GM18511 (cell line): ENCODE measurements around the gene MGRN1.
"Not testable (repeated sequence)": the region's sequence is repeated elsewhere in the genome, so short reads cannot be mapped to it uniquely, and the experiment has no call there.

ENCODE experiments used
- ATAC-seq: cut with Tn5 transposase; IDR thresholded peaks from one replicate; pipeline ENCODE4 v1.9.1; 2021; ENCODE audit warnings: mild to moderate bottlenecking, moderate library complexity; ENCODE audit not compliant: unreplicated experiment

Gene MGRN1

DNA sequence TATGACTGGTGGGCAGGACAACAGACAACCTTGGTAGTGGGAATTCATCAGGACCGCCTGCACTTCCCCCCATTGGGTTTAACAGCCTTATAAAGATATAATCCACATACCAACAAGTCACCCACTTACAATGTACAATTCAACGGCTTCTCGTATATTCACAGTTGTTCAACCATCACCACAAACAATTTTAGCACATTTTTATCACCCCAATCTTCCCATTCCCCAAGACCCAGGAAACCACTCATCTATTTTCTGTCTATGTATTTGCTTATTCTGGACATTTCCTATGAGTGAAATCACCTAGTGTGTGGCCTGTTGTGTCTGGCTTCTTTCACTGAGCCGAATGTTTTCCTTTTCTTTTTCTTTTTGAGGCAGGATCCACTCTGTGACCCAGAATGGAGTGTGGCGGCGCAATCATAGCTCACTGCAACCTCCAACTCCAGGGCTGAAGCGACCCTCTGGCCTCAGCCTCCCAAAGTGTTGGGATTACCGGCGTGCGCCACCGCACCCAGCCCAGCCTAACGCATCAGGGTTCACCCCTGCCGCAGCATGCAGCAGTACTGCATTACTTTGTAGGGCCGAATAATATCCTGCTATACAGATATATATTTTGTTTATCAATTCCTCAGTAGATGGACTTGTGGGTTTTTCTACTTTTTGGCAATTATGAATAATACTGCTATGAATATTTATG, 98.6 kb downstream of the MGRN1 start:
- no peak for ATAC-seq

GRCh38 chr16:4724661-4725270, 100.1 kb downstream of the MGRN1 start:
- no peak for ATAC-seq

DNA sequence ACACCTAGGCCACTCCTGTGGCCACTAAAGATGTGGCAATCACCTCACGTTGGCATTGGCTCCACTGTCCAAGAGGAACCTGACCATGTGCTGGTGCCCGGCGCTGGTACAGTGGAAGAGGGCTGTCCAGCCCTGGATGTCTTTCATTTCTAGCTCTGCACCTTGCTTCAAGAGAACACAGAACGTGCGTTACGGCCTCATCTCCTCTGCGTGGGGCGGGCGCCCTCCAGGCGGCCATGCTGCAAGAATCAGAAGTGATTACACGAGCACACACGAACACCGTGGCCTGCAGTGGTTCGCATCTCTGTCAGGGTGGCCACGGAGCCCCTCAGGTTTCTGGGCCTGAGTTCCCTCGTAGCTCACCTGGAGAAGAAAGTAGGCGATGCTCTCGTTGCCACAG, 102.0 kb downstream of the MGRN1 start:
- ATAC-seq, result no peak

- no peak for ATAC-seq
Measured at GRCh38 chr16:4728676-4729075, 104.0 kb downstream of the MGRN1 start.

DNA sequence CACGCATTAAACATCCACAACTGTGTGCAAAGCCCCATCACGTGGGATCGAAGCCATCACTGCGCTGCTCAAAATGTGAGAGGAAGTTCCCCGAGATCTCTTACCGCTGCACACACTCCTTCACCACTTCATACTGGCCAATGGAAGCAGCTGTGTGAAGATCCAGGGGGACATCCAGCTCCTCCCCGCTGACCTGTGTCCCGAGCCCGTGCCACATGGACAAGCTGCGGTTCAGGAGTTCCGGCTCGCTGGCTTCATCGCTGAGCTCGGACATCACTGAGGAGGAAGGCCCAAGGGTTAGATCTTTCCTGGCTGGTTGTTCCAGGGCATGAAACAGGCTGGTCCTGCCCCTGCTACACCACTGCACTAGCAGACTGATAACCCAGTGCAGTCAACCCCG, 105.2 kb downstream of the MGRN1 start:
- no peak for ATAC-seq

DNA sequence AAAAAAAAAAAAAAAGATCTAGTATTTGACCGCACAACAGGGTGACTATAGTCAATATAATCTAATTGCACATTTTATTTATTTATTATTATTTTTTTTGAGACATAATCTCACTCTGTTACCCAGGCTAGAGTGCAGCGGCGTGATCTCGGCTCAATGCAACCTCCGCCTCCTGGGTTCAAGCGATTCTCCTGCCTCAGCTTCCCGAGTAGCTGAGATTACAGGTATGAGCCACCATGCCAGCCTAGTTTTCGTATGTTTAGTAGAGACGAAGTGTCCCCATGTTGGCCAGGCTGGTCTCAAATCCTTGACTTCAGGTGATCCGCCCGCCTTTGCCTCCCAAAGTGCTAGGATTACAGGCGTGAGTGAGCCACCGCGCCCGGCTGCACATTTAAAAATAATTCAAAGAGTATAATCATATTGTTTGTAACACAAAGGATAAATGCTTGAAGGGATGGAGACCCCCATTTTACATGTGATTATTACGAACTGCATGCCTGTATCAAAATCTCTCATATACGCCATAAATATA, 108.7 kb downstream of the MGRN1 start:
- no peak for ATAC-seq

GRCh38 chr16:4733747-4734062, 109.1 kb downstream of the MGRN1 start:
- peak; percentile 15 for ATAC-seq

DNA sequence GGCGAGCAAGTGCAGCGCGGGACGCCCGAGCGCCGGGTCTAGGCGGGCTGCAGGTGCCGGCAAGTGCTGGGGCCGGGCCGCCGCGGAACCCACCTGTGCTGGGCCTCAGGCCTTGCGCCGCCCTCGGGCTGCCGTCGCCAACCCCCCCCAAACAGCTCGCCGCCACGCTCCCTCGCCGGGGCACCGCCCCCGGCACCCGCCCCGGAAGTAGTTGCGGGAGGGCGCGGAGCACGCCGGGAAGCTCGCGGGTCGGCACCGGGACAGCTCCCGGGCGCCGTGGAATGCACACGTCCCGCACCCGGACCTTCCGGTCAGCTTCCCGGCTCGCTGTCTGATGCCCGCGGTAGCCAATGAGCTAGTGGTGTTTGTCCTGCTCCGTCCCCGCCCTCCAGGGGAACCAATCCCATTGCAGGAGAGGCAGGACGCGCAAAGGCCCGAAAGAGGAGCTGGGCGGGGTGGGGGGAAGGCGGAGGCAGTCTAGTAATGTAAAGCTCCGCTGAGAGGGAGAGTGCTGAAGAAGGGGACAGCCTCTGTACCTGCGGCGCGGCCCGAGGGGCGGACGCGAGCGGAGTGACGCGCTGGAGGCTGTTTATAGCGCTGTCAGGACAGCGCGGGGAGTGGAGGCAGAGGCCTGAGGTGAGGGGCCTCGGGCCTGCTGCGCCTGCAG, 109.6 kb downstream of the MGRN1 start, which contains the start of the genes ANKS3 and DNAAF8:
ANKS3 (minus strand) TSS at position 209 of the 667 bp plus-strand sequence. CDS start 4,122 bp downstream, outside the sequence.
DNAAF8 (plus strand) TSS at position 475 of the 667 bp plus-strand sequence. CDS start 1,978 bp downstream, outside the sequence.
- ATAC-seq, result peak; percentile 84

DNA sequence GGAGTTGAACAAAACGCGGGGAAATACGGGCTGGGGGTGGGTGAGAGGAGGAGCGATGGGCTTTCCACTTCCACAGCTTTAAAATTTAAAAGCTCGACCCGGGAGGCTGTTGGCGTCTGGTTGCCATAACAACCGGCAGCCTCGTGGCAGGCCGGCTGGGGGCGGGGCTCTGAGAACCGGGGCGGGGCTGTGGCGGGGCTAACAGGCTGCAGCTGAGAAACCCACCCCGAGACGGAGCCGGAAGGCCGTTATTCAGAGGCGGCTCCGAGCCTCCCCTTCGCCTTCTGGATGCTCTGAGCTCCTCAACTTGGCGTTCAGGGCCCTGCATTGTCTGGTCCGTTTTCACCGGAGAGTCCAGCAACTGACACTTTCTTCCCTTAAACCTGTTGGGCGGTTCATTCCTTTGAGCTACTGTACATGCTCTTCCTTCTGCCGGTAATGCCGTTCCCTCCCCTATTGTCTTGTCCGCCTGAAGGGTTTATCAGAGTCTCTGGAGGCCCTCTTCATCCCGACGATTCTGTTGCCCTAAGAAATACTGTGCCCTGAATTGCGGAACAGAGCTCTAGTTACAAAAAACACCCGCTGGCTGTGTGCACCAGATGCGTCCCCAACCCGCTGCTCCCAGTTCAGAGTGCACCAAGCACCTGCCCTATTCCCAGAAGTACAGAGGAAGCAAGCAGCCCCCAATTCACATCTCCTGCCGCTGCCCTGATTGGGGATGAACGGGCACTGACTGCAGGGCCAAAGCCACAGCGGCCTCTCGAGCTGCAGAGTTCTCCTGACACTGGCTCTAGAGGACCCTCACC, 110.3 kb downstream of the MGRN1 start:
- ATAC-seq, result peak; percentile 75

GRCh38 chr16:4736546-4736945, 111.9 kb downstream of the MGRN1 start:
- no peak for ATAC-seq

DNA sequence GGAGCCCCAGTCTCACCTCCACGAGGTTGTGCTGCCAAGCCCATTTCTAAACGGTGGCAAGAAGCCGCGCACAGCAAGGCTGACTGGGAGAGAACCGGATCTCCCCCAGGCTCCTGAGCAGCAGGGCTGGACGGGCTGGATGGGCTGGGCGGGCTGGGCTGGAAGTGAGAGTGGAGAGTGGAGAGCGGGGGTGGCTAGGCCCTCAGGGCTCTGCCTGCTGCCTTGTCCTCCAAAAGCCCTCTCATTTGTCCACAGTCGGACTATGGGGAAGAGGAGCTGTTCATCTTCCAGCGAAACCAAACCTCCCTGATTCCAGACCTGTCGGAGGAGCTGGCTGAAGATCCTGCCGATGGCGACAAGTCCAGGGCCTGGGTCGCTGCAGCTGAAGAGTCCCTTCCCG, 112.9 kb downstream of the MGRN1 start:
- ATAC-seq, result no peak

DNA sequence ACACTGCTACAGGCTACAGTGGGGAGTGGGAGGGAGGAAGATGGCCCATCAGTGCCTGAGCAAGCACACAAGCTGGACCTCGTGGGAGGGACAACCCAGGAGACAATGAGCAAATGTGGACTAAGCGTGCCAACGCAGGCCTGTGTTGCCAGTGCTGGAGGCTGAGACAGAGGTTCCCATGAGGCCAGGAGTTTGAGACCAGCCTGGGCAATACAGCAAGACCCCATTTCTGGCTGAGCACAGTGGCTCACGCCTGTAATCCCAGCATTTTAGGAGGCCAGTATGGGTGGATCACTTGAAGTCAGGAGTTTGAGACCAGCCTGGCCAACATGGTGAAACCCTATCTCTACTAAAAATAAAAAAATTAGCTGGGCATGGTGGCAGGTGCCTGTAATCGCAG, 113.7 kb downstream of the MGRN1 start:
- ATAC-seq, result not testable (repeated sequence)
